Measurements from ENCODE around the gene ATP6V1B1. TPM values are rescaled to one million over a fixed set of nuclear protein-coding genes. Genes with fewer than 3 reads are reported as not detected.
A peak's percentile ranks its signal among the peaks of the same experiment; 100 is the strongest.

Gene ATP6V1B1
- total and polyA plus RNA-seq, 9 of the 15 experiments (the other 6 are each of a cell fraction or from before 2014, with no cell fraction given) = not detected

DNA sequence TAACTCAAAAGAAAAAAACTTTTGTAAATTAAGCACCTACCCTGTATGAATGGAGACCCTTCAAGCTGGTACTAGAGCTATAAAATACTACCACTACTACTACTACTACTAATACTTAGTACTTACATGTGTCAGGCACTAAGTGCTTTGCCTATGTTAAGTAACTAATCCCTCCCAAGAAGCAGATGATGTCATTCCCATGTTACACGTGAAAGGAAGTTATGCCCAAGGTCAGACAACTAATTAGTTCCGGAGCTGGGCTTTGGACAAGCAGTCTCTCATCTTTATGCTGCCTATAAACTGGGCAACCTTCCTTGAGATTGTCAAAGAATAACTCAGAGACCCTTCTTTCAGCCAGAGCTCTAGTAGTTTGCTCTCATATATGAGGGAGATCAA, 13.9 kb upstream of the ATP6V1B1 start (continued):
- TF ChIP-seq, protein P1, sequence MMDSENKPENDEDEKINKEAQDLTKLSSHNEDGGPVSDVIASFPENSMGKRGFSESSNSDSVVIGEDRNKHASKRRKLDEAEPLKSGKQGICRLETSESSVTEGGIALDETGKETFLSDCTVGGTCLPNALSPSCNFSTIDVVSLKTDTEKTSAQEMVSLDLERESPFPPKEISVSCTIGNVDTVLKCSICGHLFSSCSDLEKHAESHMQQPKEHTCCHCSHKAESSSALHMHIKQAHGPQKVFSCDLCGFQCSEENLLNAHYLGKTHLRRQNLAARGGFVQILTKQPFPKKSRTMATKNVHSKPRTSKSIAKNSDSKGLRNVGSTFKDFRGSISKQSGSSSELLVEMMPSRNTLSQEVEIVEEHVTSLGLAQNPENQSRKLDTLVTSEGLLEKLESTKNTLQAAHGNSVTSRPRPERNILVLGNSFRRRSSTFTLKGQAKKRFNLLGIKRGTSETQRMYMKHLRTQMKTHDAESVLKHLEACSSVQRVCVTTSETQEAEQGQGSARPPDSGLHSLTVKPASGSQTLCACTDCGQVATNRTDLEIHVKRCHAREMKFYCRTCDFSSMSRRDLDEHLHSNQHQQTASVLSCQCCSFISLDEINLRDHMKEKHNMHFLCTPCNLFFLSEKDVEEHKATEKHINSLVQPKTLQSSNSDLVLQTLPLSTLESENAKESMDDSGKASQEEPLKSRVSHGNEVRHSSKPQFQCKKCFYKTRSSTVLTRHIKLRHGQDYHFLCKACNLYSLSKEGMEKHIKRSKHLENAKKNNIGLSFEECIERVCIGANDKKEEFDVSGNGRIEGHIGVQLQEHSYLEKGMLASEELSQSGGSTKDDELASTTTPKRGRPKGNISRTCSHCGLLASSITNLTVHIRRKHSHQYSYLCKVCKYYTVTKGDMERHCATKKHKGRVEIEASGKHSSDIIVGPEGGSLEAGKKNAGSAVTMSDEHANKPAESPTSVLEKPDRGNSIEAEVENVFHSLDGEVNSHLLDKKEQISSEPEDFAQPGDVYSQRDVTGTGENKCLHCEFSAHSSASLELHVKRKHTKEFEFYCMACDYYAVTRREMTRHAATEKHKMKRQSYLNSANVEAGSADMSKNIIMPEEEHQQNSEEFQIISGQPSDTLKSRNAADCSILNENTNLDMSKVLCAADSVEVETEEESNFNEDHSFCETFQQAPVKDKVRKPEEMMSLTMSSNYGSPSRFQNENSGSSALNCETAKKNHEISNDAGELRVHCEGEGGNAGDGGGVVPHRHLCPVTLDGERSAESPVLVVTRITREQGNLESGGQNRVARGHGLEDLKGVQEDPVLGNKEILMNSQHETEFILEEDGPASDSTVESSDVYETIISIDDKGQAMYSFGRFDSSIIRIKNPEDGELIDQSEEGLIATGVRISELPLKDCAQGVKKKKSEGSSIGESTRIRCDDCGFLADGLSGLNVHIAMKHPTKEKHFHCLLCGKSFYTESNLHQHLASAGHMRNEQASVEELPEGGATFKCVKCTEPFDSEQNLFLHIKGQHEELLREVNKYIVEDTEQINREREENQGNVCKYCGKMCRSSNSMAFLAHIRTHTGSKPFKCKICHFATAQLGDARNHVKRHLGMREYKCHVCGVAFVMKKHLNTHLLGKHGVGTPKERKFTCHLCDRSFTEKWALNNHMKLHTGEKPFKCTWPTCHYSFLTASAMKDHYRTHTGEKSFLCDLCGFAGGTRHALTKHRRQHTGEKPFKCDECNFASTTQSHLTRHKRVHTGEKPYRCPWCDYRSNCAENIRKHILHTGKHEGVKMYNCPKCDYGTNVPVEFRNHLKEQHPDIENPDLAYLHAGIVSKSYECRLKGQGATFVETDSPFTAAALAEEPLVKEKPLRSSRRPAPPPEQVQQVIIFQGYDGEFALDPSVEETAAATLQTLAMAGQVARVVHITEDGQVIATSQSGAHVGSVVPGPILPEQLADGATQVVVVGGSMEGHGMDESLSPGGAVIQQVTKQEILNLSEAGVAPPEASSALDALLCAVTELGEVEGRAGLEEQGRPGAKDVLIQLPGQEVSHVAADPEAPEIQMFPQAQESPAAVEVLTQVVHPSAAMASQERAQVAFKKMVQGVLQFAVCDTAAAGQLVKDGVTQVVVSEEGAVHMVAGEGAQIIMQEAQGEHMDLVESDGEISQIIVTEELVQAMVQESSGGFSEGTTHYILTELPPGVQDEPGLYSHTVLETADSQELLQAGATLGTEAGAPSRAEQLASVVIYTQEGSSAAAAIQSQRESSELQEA (IDR thresholded peaks at IDR 0.05; ENCODE audit: low read depth) = no peak
- TF ChIP-seq JUND (IDR thresholded peaks at IDR 0.05; ENCODE audit: borderline replicate concordance, low read depth, low read length) (peak; percentile 39; the same call in 1 of the 2 replicates), JUND (tag; IDR thresholded peaks at IDR 0.05; ENCODE audit: borderline replicate concordance, low read depth, low read length) (peak; percentile 59; the same call in 2 of the 3 replicates), E2F3 (CRISPR knock-in tag; IDR thresholded peaks at IDR 0.05) (no peak)
- TF ChIP-seq, protein P2, sequence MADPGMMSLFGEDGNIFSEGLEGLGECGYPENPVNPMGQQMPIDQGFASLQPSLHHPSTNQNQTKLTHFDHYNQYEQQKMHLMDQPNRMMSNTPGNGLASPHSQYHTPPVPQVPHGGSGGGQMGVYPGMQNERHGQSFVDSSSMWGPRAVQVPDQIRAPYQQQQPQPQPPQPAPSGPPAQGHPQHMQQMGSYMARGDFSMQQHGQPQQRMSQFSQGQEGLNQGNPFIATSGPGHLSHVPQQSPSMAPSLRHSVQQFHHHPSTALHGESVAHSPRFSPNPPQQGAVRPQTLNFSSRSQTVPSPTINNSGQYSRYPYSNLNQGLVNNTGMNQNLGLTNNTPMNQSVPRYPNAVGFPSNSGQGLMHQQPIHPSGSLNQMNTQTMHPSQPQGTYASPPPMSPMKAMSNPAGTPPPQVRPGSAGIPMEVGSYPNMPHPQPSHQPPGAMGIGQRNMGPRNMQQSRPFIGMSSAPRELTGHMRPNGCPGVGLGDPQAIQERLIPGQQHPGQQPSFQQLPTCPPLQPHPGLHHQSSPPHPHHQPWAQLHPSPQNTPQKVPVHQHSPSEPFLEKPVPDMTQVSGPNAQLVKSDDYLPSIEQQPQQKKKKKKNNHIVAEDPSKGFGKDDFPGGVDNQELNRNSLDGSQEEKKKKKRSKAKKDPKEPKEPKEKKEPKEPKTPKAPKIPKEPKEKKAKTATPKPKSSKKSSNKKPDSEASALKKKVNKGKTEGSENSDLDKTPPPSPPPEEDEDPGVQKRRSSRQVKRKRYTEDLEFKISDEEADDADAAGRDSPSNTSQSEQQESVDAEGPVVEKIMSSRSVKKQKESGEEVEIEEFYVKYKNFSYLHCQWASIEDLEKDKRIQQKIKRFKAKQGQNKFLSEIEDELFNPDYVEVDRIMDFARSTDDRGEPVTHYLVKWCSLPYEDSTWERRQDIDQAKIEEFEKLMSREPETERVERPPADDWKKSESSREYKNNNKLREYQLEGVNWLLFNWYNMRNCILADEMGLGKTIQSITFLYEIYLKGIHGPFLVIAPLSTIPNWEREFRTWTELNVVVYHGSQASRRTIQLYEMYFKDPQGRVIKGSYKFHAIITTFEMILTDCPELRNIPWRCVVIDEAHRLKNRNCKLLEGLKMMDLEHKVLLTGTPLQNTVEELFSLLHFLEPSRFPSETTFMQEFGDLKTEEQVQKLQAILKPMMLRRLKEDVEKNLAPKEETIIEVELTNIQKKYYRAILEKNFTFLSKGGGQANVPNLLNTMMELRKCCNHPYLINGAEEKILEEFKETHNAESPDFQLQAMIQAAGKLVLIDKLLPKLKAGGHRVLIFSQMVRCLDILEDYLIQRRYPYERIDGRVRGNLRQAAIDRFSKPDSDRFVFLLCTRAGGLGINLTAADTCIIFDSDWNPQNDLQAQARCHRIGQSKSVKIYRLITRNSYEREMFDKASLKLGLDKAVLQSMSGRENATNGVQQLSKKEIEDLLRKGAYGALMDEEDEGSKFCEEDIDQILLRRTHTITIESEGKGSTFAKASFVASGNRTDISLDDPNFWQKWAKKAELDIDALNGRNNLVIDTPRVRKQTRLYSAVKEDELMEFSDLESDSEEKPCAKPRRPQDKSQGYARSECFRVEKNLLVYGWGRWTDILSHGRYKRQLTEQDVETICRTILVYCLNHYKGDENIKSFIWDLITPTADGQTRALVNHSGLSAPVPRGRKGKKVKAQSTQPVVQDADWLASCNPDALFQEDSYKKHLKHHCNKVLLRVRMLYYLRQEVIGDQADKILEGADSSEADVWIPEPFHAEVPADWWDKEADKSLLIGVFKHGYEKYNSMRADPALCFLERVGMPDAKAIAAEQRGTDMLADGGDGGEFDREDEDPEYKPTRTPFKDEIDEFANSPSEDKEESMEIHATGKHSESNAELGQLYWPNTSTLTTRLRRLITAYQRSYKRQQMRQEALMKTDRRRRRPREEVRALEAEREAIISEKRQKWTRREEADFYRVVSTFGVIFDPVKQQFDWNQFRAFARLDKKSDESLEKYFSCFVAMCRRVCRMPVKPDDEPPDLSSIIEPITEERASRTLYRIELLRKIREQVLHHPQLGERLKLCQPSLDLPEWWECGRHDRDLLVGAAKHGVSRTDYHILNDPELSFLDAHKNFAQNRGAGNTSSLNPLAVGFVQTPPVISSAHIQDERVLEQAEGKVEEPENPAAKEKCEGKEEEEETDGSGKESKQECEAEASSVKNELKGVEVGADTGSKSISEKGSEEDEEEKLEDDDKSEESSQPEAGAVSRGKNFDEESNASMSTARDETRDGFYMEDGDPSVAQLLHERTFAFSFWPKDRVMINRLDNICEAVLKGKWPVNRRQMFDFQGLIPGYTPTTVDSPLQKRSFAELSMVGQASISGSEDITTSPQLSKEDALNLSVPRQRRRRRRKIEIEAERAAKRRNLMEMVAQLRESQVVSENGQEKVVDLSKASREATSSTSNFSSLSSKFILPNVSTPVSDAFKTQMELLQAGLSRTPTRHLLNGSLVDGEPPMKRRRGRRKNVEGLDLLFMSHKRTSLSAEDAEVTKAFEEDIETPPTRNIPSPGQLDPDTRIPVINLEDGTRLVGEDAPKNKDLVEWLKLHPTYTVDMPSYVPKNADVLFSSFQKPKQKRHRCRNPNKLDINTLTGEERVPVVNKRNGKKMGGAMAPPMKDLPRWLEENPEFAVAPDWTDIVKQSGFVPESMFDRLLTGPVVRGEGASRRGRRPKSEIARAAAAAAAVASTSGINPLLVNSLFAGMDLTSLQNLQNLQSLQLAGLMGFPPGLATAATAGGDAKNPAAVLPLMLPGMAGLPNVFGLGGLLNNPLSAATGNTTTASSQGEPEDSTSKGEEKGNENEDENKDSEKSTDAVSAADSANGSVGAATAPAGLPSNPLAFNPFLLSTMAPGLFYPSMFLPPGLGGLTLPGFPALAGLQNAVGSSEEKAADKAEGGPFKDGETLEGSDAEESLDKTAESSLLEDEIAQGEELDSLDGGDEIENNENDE (IDR thresholded peaks at IDR 0.05; ENCODE audit: low read depth, low read length) = no peak
- TF ChIP-seq, protein P3, sequence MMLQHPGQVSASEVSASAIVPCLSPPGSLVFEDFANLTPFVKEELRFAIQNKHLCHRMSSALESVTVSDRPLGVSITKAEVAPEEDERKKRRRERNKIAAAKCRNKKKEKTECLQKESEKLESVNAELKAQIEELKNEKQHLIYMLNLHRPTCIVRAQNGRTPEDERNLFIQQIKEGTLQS (IDR thresholded peaks at IDR 0.05) = peak; percentile 63
- TF ChIP-seq, protein P3 (CRISPR knock-in tag; conservative IDR thresholded peaks at IDR 0.05) = no peak
